H1 (cell line): ENCODE measurements around the gene IL17RD. TPM values are rescaled to one million over a fixed set of nuclear protein-coding genes. Genes with fewer than 3 reads are reported as not detected.

Experiments used
- CTCF ChIA-PET: fragments of 300-600 bp; sonication (Branson Sonifier 250); formaldehyde crosslinking; loops from one replicate; lab custom pipeline; 2021; ENCODE audit not compliant: partially characterized antibody; lab: Charles Lee
- POLR2A ChIA-PET: fragments of 300-600 bp; sonication (Branson Sonifier 250); formaldehyde crosslinking; loops from one replicate; lab custom pipeline; 2021; ENCODE audit warnings: inconsistent platforms; ENCODE audit not compliant: partially characterized antibody; lab: Charles Lee
- DNase-seq, 2 experiments: peaks; one replicate each; pipeline versions ENCODE4 v3.0.0 to v3.0.0-alpha.2; 2010 to 2022; ENCODE audit warnings: low spot score in 2 of 2, low read depth in 1 of 2, mixed read lengths in 1 of 2
- FAIRE-seq: peaks from 2 replicates; lab custom pipeline; 2011; peaks lifted over from hg19 to GRCh38; lab: Jason Lieb, UNC
- H2AFZ ChIP-seq: 2 replicates; pipeline ENCODE4 v1.8.1; 2012; ENCODE audit warnings: low read length, inconsistent platforms
- H2AK5ac ChIP-seq: 2 replicates; pipeline ENCODE4 v1.6.1; 2013; ENCODE audit warnings: low read depth, low read length
- H2BK120ac ChIP-seq: replicated peaks from 2 replicates; pipeline ENCODE3; 2013; ENCODE audit warnings: low read depth, low read length, inconsistent platforms
- H2BK12ac ChIP-seq: 2 replicates; pipeline ENCODE4 v1.6.1; 2013; ENCODE audit warnings: low read depth, low read length
- H2BK15ac ChIP-seq: 2 replicates; pipeline ENCODE4 v1.6.1; 2013; ENCODE audit warnings: low read length
- H2BK20ac ChIP-seq: 2 replicates; pipeline ENCODE4 v1.6.1; 2013; ENCODE audit warnings: low read length
- H2BK5ac ChIP-seq: 2 replicates; pipeline ENCODE4 v1.6.1; 2013; ENCODE audit warnings: low read depth, low read length
- H3K14ac ChIP-seq: 2 replicates; pipeline ENCODE4 v1.6.1; 2013; ENCODE audit warnings: inconsistent platforms; ENCODE audit not compliant: insufficient read length
- H3K18ac ChIP-seq: 2 replicates; pipeline ENCODE4 v1.6.1; 2013; ENCODE audit warnings: low read length; ENCODE audit errors: extremely low read depth
- H3K23ac ChIP-seq: 2 replicates; pipeline ENCODE4 v1.6.1; 2013; ENCODE audit warnings: inconsistent platforms; ENCODE audit not compliant: insufficient read length
- H3K23me2 ChIP-seq: 2 replicates; pipeline ENCODE4 v1.6.1; 2013; ENCODE audit warnings: low read depth, low read length
- H3K27ac ChIP-seq: 2 replicates; pipeline ENCODE4 v1.6.1; 2011; ENCODE audit warnings: low read depth, low read length, inconsistent platforms
- H3K27me3 ChIP-seq, 4 experiments: replicated peaks in 1 of 4; 1 replicate in 1 of 4; 2 replicates in 3 of 4; pipeline versions ENCODE4 v1.6.1 to v1.8.1; 2011 to 2013; ENCODE audit warnings: low read length in 3 of 4, mild to moderate bottlenecking in 3 of 4, inconsistent platforms in 2 of 4, mixed read lengths in 2 of 4, moderate library complexity in 1 of 4; ENCODE audit not compliant: control insufficient read depth in 3 of 4, insufficient read depth in 3 of 4; ENCODE audit errors: extremely low read depth in 1 of 4
- H3K36me3 ChIP-seq, 4 experiments: 2 replicates each; pipeline versions ENCODE4 v1.6.1 to v1.8.1; 2011 to 2013; ENCODE audit warnings: mild to moderate bottlenecking in 4 of 4, low read length in 3 of 4, moderate library complexity in 2 of 4, control low read depth in 1 of 4, inconsistent platforms in 1 of 4; ENCODE audit not compliant: insufficient read depth in 4 of 4, control insufficient read depth in 2 of 4
- H3K4ac ChIP-seq: replicated peaks from 2 replicates; pipeline ENCODE3; 2013; ENCODE audit warnings: low read length, low read depth, mixed read lengths, inconsistent platforms; ENCODE audit not compliant: insufficient read length
- H3K4me1 ChIP-seq, 4 experiments: replicated peaks in 1 of 4; 1 replicate in 1 of 4; 2 replicates in 3 of 4; pipeline versions ENCODE4 v1.6.1 to v1.8.1; 2011 to 2013; ENCODE audit warnings: low read length in 3 of 4, inconsistent platforms in 2 of 4, mixed read lengths in 1 of 4; ENCODE audit not compliant: insufficient read depth in 4 of 4, control insufficient read depth in 3 of 4
- H3K4me2 ChIP-seq, 2 experiments: 2 replicates each; pipeline versions ENCODE4 v1.6.1 to v1.8.1; 2011 to 2013; ENCODE audit warnings: low read depth in 2 of 2, low read length in 2 of 2, control low read depth in 1 of 2, inconsistent platforms in 1 of 2, mild to moderate bottlenecking in 1 of 2; ENCODE audit not compliant: insufficient read depth in 1 of 2
- H3K4me3 ChIP-seq, 4 experiments: fragments of 200-600, 300-600 bp in 1 of 4; sonication (generic), shearing (Covaris generic), sonication (Bioruptor Twin) in 1 of 4; 2 replicates each; pipeline versions ENCODE4 v1.5.1 to v1.8.1; 2011 to 2016; ENCODE audit warnings: low read length in 4 of 4, low read depth in 3 of 4, control low read depth in 2 of 4, inconsistent platforms in 2 of 4, mild to moderate bottlenecking in 2 of 4, mixed read lengths in 1 of 4, moderate library complexity in 1 of 4; ENCODE audit not compliant: insufficient read depth in 2 of 4; ENCODE audit errors: extremely low read depth in 1 of 4
- H3K56ac ChIP-seq: replicated peaks from 2 replicates; pipeline ENCODE3; 2013; ENCODE audit warnings: low read depth, mild to moderate bottlenecking, mixed read lengths, low read length, inconsistent platforms; ENCODE audit not compliant: insufficient read length
- H3K79me1 ChIP-seq: 2 replicates; pipeline ENCODE4 v1.6.1; 2013; ENCODE audit warnings: low read depth, low read length, control low read depth
- H3K79me2 ChIP-seq, 2 experiments: 2 replicates each; pipeline versions ENCODE4 v1.6.1 to v1.8.1; 2012 to 2013; ENCODE audit warnings: low read length in 2 of 2, mild to moderate bottlenecking in 2 of 2, inconsistent platforms in 1 of 2; ENCODE audit not compliant: insufficient read depth in 2 of 2, control insufficient read depth in 1 of 2
- H3K9ac ChIP-seq, 4 experiments: replicated peaks in 1 of 4; 1 replicate in 1 of 4; 2 replicates in 3 of 4; pipeline versions ENCODE4 v1.6.1 to v1.8.1; 2011 to 2013; ENCODE audit warnings: low read depth in 3 of 4, low read length in 3 of 4, control low read depth in 2 of 4, mild to moderate bottlenecking in 2 of 4, moderate library complexity in 2 of 4, inconsistent platforms in 1 of 4; ENCODE audit errors: extremely low read depth in 1 of 4
- H3K9me3 ChIP-seq, 2 experiments: 2 replicates each; pipeline versions ENCODE4 v1.6.1 to v1.8.1; 2012 to 2013; ENCODE audit warnings: mild to moderate bottlenecking in 2 of 2, moderate library complexity in 2 of 2, control low read depth in 1 of 2, inconsistent platforms in 1 of 2, low read depth in 1 of 2, low read length in 1 of 2, mixed read lengths in 1 of 2; ENCODE audit not compliant: insufficient read depth in 2 of 2
- H4K20me1 ChIP-seq, 2 experiments: replicated peaks in 1 of 2; 2 replicates each; pipeline versions ENCODE3 to v1.8.1; 2011 to 2013; ENCODE audit warnings: inconsistent platforms in 2 of 2, low read length in 2 of 2, mild to moderate bottlenecking in 1 of 2; ENCODE audit not compliant: insufficient read depth in 2 of 2, control insufficient read depth in 1 of 2
- H4K5ac ChIP-seq: 2 replicates; pipeline ENCODE4 v1.6.1; 2013; ENCODE audit warnings: low read length, low read depth, mixed read lengths, inconsistent platforms; ENCODE audit not compliant: insufficient read length
- H4K8ac ChIP-seq: 2 replicates; pipeline ENCODE4 v1.8.0; 2013; ENCODE audit warnings: mild to moderate bottlenecking, moderate library complexity, low read length, inconsistent platforms; ENCODE audit not compliant: insufficient read depth; ENCODE audit errors: extremely low read depth
- H4K91ac ChIP-seq: replicated peaks from 2 replicates; pipeline ENCODE3; 2013; ENCODE audit warnings: low read length, mixed read lengths, inconsistent platforms; ENCODE audit not compliant: insufficient read length
- ASH2L ChIP-seq: fragments of 200-600, 300-600 bp; sonication (generic); IDR thresholded peaks from one replicate; pipeline ENCODE4 v1.7.1; 2017; ENCODE audit warnings: low read length
- CTCF ChIP-seq, 3 experiments: IDR thresholded peaks; 1 replicate in 2 of 3; 2 replicates in 1 of 3; pipeline versions ENCODE4 v1.5.1 to v1.6.1; 2011; ENCODE audit warnings: low read length in 3 of 3, mild to moderate bottlenecking in 3 of 3, inconsistent platforms in 2 of 3, low read depth in 1 of 3, moderate library complexity in 1 of 3; ENCODE audit not compliant: insufficient read depth in 1 of 3; ENCODE audit errors: control extremely low read depth in 1 of 3
- E2F6 ChIP-seq: IDR thresholded peaks from 2 replicates; pipeline ENCODE4 v1.6.1; 2012; ENCODE audit warnings: inconsistent platforms
- EGR1 ChIP-seq: IDR thresholded peaks from 2 replicates; pipeline ENCODE4 v1.6.1; 2011; ENCODE audit warnings: low read depth, low read length, borderline replicate concordance
- KDM4A ChIP-seq: IDR thresholded peaks from one replicate; pipeline ENCODE4 v1.7.1; 2012; ENCODE audit warnings: low read depth, mild to moderate bottlenecking, moderate library complexity, low read length, inconsistent platforms; ENCODE audit not compliant: severe bottlenecking
- SIN3A ChIP-seq, 2 experiments: IDR thresholded peaks in 1 of 2; conservative IDR thresholded peaks in 1 of 2; 2 replicates each; pipeline ENCODE4 v1.6.1; 2011 to 2012; ENCODE audit warnings: low read length in 2 of 2, improper control_type of control experiment in 1 of 2, low read depth in 1 of 2, mild to moderate bottlenecking in 1 of 2
- WGBS, 2 experiments: shearing (Covaris generic) in 1 of 2; methylation state at CpG; one replicate each; pipeline versions ENCODE4 v1.1.6 to v1.1.7; 2013 to 2015; ENCODE audit warnings: low lambda C conversion rate in 2 of 2, mixed read lengths in 2 of 2, inconsistent platforms in 1 of 2, low coverage in 1 of 2, missing lambda C conversion rate in 1 of 2; ENCODE audit not compliant: insufficient replicate concordance in 2 of 2, insufficient coverage in 1 of 2, insufficient read length in 1 of 2; ENCODE audit errors: extremely low coverage in 1 of 2, missing lambda C conversion rate in 1 of 2; 5-methylcytosine and 5-hydroxymethylcytosine counted together
- polyA plus RNA-seq, 7 experiments: library from polyadenylated mRNA; depleted of rRNA in 3 of 7; stranded (reverse) in 5 of 7; unstranded in 2 of 7; fragments of >200 nt in 5 of 7; fragments of 200-250 nt in 2 of 7; gene quantifications; 1 replicate in 5 of 7; 2 replicates in 1 of 7; 4 replicates in 1 of 7; pipeline versions ENCODE4 v1.2.1 to v1.2.3, GENCODE V29; 2011 to 2013; ENCODE audit warnings: missing spikeins in 2 of 7, mixed read lengths in 2 of 7
- total RNA-seq: library from RNA; stranded (reverse); fragmentation: NEBNext Ultra II Directional; extraction: Animal tissue kit (Norgen Biotek cat#: 25700); gene quantifications from 2 replicates; pipeline ENCODE4 v1.2.1, GENCODE V29; 2021

Gene IL17RD
- total and polyA plus RNA-seq, 2 of the 8 experiments (the other 6 are each of a cell fraction or from before 2014, with no cell fraction given) = 10.9 to 48.9 TPM

DNA sequence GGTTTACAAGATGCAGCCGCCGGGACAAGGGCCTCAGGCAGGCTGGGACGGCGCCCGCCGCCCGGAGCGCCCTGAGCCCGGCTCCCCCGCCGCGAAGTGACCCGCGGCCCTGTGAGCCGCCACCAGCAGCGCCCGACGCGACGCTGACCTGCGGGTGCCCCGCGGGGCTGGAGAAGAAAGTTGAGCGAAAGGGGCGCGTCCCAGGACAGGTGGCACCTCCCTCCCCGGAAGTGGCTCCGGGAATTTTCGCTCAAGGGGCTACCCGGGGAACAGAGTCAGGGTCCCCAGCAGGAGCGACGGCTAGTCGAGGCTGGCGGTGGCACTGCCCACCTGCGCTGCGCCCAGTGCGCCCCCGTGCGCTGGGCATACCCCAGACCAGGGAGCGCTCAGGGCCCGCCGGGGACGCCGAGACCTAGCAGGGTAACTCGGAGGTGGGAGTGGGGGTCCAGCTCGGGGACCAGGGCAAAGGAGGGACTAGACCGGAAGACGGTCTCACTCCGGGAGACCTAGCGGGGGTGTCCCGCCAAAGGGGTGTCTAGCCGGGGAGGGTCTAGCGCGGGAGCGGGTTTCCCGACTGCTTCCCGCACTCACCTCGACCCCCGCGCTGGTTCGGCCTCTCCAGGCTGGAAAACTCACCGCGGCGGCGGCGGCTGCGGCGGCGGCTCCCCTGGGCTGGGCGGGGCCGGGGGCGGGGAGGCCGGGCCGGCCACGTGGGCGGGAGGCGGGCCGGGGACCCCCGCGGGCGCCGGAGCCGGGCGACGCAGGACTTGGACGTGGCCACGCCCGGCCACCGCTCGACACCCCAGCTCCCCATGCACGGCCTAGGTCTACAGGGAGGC, 86.3 kb downstream of the IL17RD start:
- peaks cover 4 to 7% (median 5%) of the 10 kb centered on the region in 4 experiments; a peak in 5 of 7 replicates for H3K4me1 ChIP-seq
- H3K4ac ChIP-seq = no peak overlapping the region
- H2BK15ac ChIP-seq = no peak overlapping the region
- POLR2A ChIA-PET = interaction anchor here (0.5 to 2.1 kb wide), 10 partner anchors 9 to 397 kb away, joined by 3 to 9 read pairs (median 4); partner anchors contain the start of gene SPATA12
- H2BK120ac ChIP-seq = no peak overlapping the region
- H3K9ac ChIP-seq = peak overlapping the region in 3 of 4 experiments; percentile 40 to 58 (median 56); a peak in 4 of 7 replicates
- no peaks in the 10 kb centered on the region; the same call in 1 of the 2 replicates for H3K79me1 ChIP-seq
- H3K36me3 ChIP-seq = no peaks in the 10 kb centered on the region
- CTCF ChIA-PET = interaction anchor here (0.5 to 2.2 kb wide), 10 partner anchors 13 to 126 kb away, joined by 3 to 10 read pairs (median 3); no protein-coding TSS in a partner anchor
- no peak overlapping the region for H3K23ac ChIP-seq
- peak overlapping the region; percentile 90; the same call in 1 of the 2 replicates for H2AFZ ChIP-seq
- DNase-seq = peak in 1 of 2 experiments; percentile 89
- H4K20me1 ChIP-seq = peaks cover 0 to 4% of the 10 kb centered on the region in 2 experiments
- H4K5ac ChIP-seq = peak overlapping the region; percentile 41
- H4K91ac ChIP-seq = no peak overlapping the region
- peak overlapping the region; percentile 58 to 96 (median 82) for H3K4me3 ChIP-seq
- peaks cover 0 to 34% (median 27%) of the 10 kb centered on the region in 4 experiments; a peak in 6 of 7 replicates for H3K27me3 ChIP-seq
- H2BK5ac ChIP-seq = peak overlapping the region; percentile 76; the same call in 1 of the 2 replicates
- H3K14ac ChIP-seq = no peak overlapping the region
- no peak overlapping the region for H2BK20ac ChIP-seq
- H3K79me2 ChIP-seq = no peaks in the 10 kb centered on the region
- no peaks in the 10 kb centered on the region for H3K9me3 ChIP-seq
- peaks cover 9% of the 10 kb centered on the region for H3K23me2 ChIP-seq
- FAIRE-seq = no peak
- H3K56ac ChIP-seq = peak overlapping the region; percentile 42
- peak overlapping the region; percentile 85 to 97 for H3K4me2 ChIP-seq
- peak overlapping the region; percentile 72 for H3K18ac ChIP-seq
- peak overlapping the region; percentile 64 for H4K8ac ChIP-seq
- H3K27ac ChIP-seq = no peak overlapping the region
- WGBS, 2 experiments = 3% methylated on average over 52 of the region's 91 CpGs; no CpG with 5 or more reads in 1 of the 2 experiments
- H2BK12ac ChIP-seq = 0 out of 2 replicates have a peak overlapping the region, but pooled peaks have one; percentile 10
- no peak overlapping the region for H2AK5ac ChIP-seq
- TF ChIP-seq CTCF (IDR thresholded peaks at IDR 0.05; ENCODE audit: control extremely low read depth in 1 of 3, insufficient read depth in 1 of 3, low read depth in 1 of 3, low read length in 3 of 3) (peak; percentile 11 to 26 (median 14)), E2F6 (peak; percentile 60; the same call in 1 of the 2 replicates), ASH2L (peak; percentile 73), SIN3A (conservative IDR thresholded peaks at IDR 0.05 in 1 of 2, IDR thresholded peaks at IDR 0.05 in 1 of 2; ENCODE audit: low read depth in 1 of 2, low read length in 2 of 2) (peak in 1 of 2 experiments; percentile 63; a peak in 1 of 4 replicates), KDM4A (peak; percentile 97), EGR1 (no peak)
